ENCODE results near the gene LIPN. TPM values are rescaled to one million over a fixed set of nuclear protein-coding genes. Genes with fewer than 3 reads are reported as not detected.
"Not testable (repeated sequence)": the region's sequence is repeated elsewhere in the genome, so short reads cannot be mapped to it uniquely, and the experiment has no call there.

LIPN gene
- not detected for total RNA-seq

GRCh38 chr10:88759366-88760101 is at the start of gene LIPN:
LIPN (plus strand) TSS chr10:88760020; CDS start chr10:88761406, 1,386 bp downstream.
- Mint-ChIP-seq H3K36me3 (ENCODE audit: low read depth) (no peaks in the 10 kb centered on the region), H3K9me3 (peaks cover 2% of the 10 kb centered on the region), H3K4me3 (no peak within 1 kb of the TSS), H3K27ac (no peak within 1 kb of the TSS), H3K27me3 (peaks cover 15% of the 10 kb centered on the region), H3K4me1 (peaks cover 8% of the 10 kb centered on the region)
- CTCF ChIA-PET = interaction anchor here (1.1 to 1.8 kb wide), 2 partner anchors 15 to 22 kb away, joined by 3 to 5 read pairs; no protein-coding TSS in a partner anchor
- no peak for DNase-seq
- POLR2A ChIA-PET = no interaction called here

- CTCF ChIA-PET = no interaction called here
- POLR2A ChIA-PET = no interaction called here
- no peaks in the 10 kb centered on the region for H3K36me3 Mint-ChIP-seq (ENCODE audit: low read depth)
- H3K27ac Mint-ChIP-seq = no peak overlapping the region
- H3K27me3 Mint-ChIP-seq = peaks cover 19% of the 10 kb centered on the region
- H3K4me3 Mint-ChIP-seq = no peak overlapping the region
- no peaks in the 10 kb centered on the region for H3K9me3 Mint-ChIP-seq
- no peak for DNase-seq
- H3K4me1 Mint-ChIP-seq = no peaks in the 10 kb centered on the region
Observed at GRCh38 chr10:88715517-88715916, 44.3 kb upstream of the LIPN start.

GRCh38 chr10:88721392-88721791 is 38.4 kb upstream of the LIPN start:
- no peaks in the 10 kb centered on the region for H3K36me3 Mint-ChIP-seq (ENCODE audit: low read depth)
- peaks cover 7% of the 10 kb centered on the region for H3K4me1 Mint-ChIP-seq
- peaks cover 14% of the 10 kb centered on the region for H3K27me3 Mint-ChIP-seq
- no peak overlapping the region for H3K4me3 Mint-ChIP-seq
- no peaks in the 10 kb centered on the region for H3K9me3 Mint-ChIP-seq
- no peak overlapping the region for H3K27ac Mint-ChIP-seq
- ChIA-PET POLR2A (no interaction called here), CTCF (no interaction called here)
- no peak for DNase-seq

- Mint-ChIP-seq H3K9me3 (no peaks in the 10 kb centered on the region), H3K4me1 (peaks cover 7% of the 10 kb centered on the region), H3K27me3 (peaks cover 8% of the 10 kb centered on the region), H3K27ac (no peak overlapping the region), H3K36me3 (ENCODE audit: low read depth) (no peaks in the 10 kb centered on the region), H3K4me3 (no peak overlapping the region)
- POLR2A ChIA-PET = no interaction called here
- CTCF ChIA-PET = no interaction called here
- DNase-seq = no peak
Observed at GRCh38 chr10:88725798-88726197, 34.0 kb upstream of the LIPN start.

GRCh38 chr10:88728107-88728763 is 31.6 kb upstream of the LIPN start:
- Mint-ChIP-seq H3K27ac (no peak overlapping the region), H3K27me3 (peaks cover 8% of the 10 kb centered on the region), H3K9me3 (no peaks in the 10 kb centered on the region), H3K36me3 (ENCODE audit: low read depth) (no peaks in the 10 kb centered on the region), H3K4me1 (peaks cover 7% of the 10 kb centered on the region), H3K4me3 (no peak overlapping the region)
- ChIA-PET CTCF (interaction anchor here (0.6 to 2.0 kb wide), 14 partner anchors 9 to 351 kb away, joined by 3 to 9 read pairs (median 4); no protein-coding TSS in a partner anchor), POLR2A (no interaction called here)
- DNase-seq = peak; percentile 40

GRCh38 chr10:88730864-88731263 is 29.0 kb upstream of the LIPN start:
- no peaks in the 10 kb centered on the region for H3K36me3 Mint-ChIP-seq (ENCODE audit: low read depth)
- peaks cover 10% of the 10 kb centered on the region for H3K27me3 Mint-ChIP-seq
- H3K27ac Mint-ChIP-seq = no peak overlapping the region
- H3K9me3 Mint-ChIP-seq = no peaks in the 10 kb centered on the region
- peaks cover 3% of the 10 kb centered on the region for H3K4me1 Mint-ChIP-seq
- ChIA-PET CTCF (no interaction called here), POLR2A (no interaction called here)
- no peak for DNase-seq
- H3K4me3 Mint-ChIP-seq = no peak overlapping the region

- Mint-ChIP-seq H3K36me3 (ENCODE audit: low read depth) (no peaks in the 10 kb centered on the region), H3K27ac (no peak overlapping the region), H3K4me1 (no peaks in the 10 kb centered on the region), H3K9me3 (no peaks in the 10 kb centered on the region), H3K4me3 (no peak overlapping the region), H3K27me3 (peaks cover 8% of the 10 kb centered on the region)
- ChIA-PET POLR2A (no interaction called here), CTCF (no interaction called here)
- no peak for DNase-seq
Observed at GRCh38 chr10:88731296-88731695, 28.5 kb upstream of the LIPN start.

- no peaks in the 10 kb centered on the region for H3K4me1 Mint-ChIP-seq
- CTCF ChIA-PET = no interaction called here
- H3K27ac Mint-ChIP-seq = no peak overlapping the region
- no peak for DNase-seq
- H3K9me3 Mint-ChIP-seq = no peaks in the 10 kb centered on the region
- POLR2A ChIA-PET = no interaction called here
- no peak overlapping the region for H3K4me3 Mint-ChIP-seq
- no peaks in the 10 kb centered on the region for H3K36me3 Mint-ChIP-seq (ENCODE audit: low read depth)
- H3K27me3 Mint-ChIP-seq = peaks cover 18% of the 10 kb centered on the region
Observed at GRCh38 chr10:88733215-88733614, 26.6 kb upstream of the LIPN start.

GRCh38 chr10:88735661-88736060 is 24.2 kb upstream of the LIPN start:
- Mint-ChIP-seq H3K4me3 (no peak overlapping the region), H3K27ac (no peak overlapping the region), H3K9me3 (no peaks in the 10 kb centered on the region), H3K4me1 (no peaks in the 10 kb centered on the region), H3K36me3 (ENCODE audit: low read depth) (no peaks in the 10 kb centered on the region), H3K27me3 (peaks cover 23% of the 10 kb centered on the region)
- ChIA-PET POLR2A (no interaction called here), CTCF (interaction anchor here (0.7 kb wide), 1 partner anchor 11 kb away, joined by 3 read pairs; no protein-coding TSS in a partner anchor)
- DNase-seq = no peak

- H3K4me1 Mint-ChIP-seq; H3K36me3 Mint-ChIP-seq (ENCODE audit: low read depth); POLR2A ChIA-PET; DNase-seq; H3K9me3 Mint-ChIP-seq; H3K4me3 Mint-ChIP-seq; CTCF ChIA-PET; H3K27ac Mint-ChIP-seq: not testable (repeated sequence)
- H3K27me3 Mint-ChIP-seq = peaks cover 45% of the 10 kb centered on the region
Observed at GRCh38 chr10:88741921-88742320, 17.9 kb upstream of the LIPN start.

- no peaks in the 10 kb centered on the region for H3K4me1 Mint-ChIP-seq
- H3K36me3 Mint-ChIP-seq (ENCODE audit: low read depth) = no peaks in the 10 kb centered on the region
- peaks cover 48% of the 10 kb centered on the region for H3K27me3 Mint-ChIP-seq
- CTCF ChIA-PET = no interaction called here
- no peak overlapping the region for H3K4me3 Mint-ChIP-seq
- POLR2A ChIA-PET = no interaction called here
- no peak for DNase-seq
- no peak overlapping the region for H3K27ac Mint-ChIP-seq
- peaks cover 4% of the 10 kb centered on the region for H3K9me3 Mint-ChIP-seq
Observed at GRCh38 chr10:88742448-88742847, 17.4 kb upstream of the LIPN start.

- no peak for DNase-seq
- Mint-ChIP-seq H3K27ac (no peak overlapping the region), H3K9me3 (peaks cover 4% of the 10 kb centered on the region), H3K27me3 (peaks cover 45% of the 10 kb centered on the region), H3K4me3 (no peak overlapping the region), H3K36me3 (ENCODE audit: low read depth) (no peaks in the 10 kb centered on the region), H3K4me1 (no peaks in the 10 kb centered on the region)
- ChIA-PET POLR2A (no interaction called here), CTCF (no interaction called here)
Observed at GRCh38 chr10:88744002-88744401, 15.8 kb upstream of the LIPN start.

GRCh38 chr10:88745633-88746032 is 14.2 kb upstream of the LIPN start:
- H3K27ac Mint-ChIP-seq = no peak overlapping the region
- no peaks in the 10 kb centered on the region for H3K36me3 Mint-ChIP-seq (ENCODE audit: low read depth)
- CTCF ChIA-PET = interaction anchor here (0.9 kb wide), 1 partner anchor 14 kb away, joined by 3 read pairs; the partner anchor contains the start of gene LIPN
- POLR2A ChIA-PET = no interaction called here
- no peaks in the 10 kb centered on the region for H3K4me1 Mint-ChIP-seq
- peaks cover 4% of the 10 kb centered on the region for H3K9me3 Mint-ChIP-seq
- no peak overlapping the region for H3K4me3 Mint-ChIP-seq
- DNase-seq = no peak
- peaks cover 46% of the 10 kb centered on the region for H3K27me3 Mint-ChIP-seq

GRCh38 chr10:88754287-88754686 is 5.5 kb upstream of the LIPN start:
- Mint-ChIP-seq H3K27ac (no peak overlapping the region), H3K9me3 (peaks cover 2% of the 10 kb centered on the region), H3K36me3 (ENCODE audit: low read depth) (no peaks in the 10 kb centered on the region), H3K4me3 (no peak overlapping the region), H3K27me3 (peaks cover 17% of the 10 kb centered on the region), H3K4me1 (peaks cover 3% of the 10 kb centered on the region)
- ChIA-PET POLR2A (no interaction called here), CTCF (no interaction called here)
- no peak for DNase-seq

Data from activated CD4-positive, alpha-beta T cell treated with anti-CD3 and anti-CD28 coated beads, Interleukin-2, amount 10 ng/mL, durations not matched to agents 7 days and 5 days (primary cell).